ENCODE data around the gene NPAS3.

GRCh38 chr14:33029511-33029910, 90.8 kb downstream of the NPAS3 start:
- TF ChIP-seq POLR2AphosphoS5 (IDR thresholded peaks at IDR 0.05) (no peak), CTCF (IDR thresholded peaks at IDR 0.05 in 8 of 11, conservative IDR thresholded peaks at IDR 0.05 in 3 of 11) (no peak)
